ENCODE results near the gene GALNT2. TPM values are rescaled to one million over a fixed set of nuclear protein-coding genes. Genes with fewer than 3 reads are reported as not detected.
A peak's percentile ranks its signal among the peaks of the same experiment; 100 is the strongest.

GALNT2 gene
- total and polyA plus RNA-seq, 9 of the 15 experiments (the other 6 are each of a cell fraction or from before 2014, with no cell fraction given): 1.6 to 106 (median 51.9) TPM

DNA sequence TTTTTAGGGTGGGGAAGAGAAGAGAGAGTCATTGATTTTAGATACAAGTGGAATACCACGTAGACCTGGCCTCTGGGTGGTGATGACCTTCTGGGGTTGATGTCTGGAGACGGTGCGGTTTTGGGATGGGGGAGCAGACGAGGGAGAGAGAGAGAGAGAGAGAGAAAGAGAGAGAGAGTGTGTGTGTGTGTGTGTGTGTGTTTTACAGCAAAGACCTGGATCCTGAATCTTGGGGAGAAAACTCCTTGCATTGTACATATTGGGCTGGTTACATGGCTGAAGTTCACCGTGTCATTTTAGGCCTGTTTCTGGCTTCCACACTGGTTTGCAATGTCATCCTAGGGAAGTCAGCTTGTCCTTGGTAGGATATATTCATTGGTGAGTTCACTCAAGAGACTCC is 89.0 kb downstream of the GALNT2 start:
- Histone ChIP-seq H3K27ac (ENCODE audit: extremely low read depth, low read depth, low read length) (peak overlapping the region; percentile 41), H3K27me3 (ENCODE audit: control insufficient read depth in 2 of 2, insufficient read depth in 2 of 2, low read length in 2 of 2) (no peaks in the 10 kb centered on the region), H3K9me3 (replicated peaks; ENCODE audit: control insufficient read depth, insufficient read depth, low read depth, low read length) (no peaks in the 10 kb centered on the region), H3K9me1 (ENCODE audit: control insufficient read depth, insufficient read depth, low read length) (peaks cover 8% of the 10 kb centered on the region), H4K20me1 (replicated peaks; ENCODE audit: control insufficient read depth, insufficient read depth, low read length) (no peaks in the 10 kb centered on the region), H3K4me2 (ENCODE audit: insufficient read depth, low read length) (peak overlapping the region; percentile 44), H3K4me1 (replicated peaks in 1 of 2; ENCODE audit: control insufficient read depth in 2 of 2, insufficient read depth in 2 of 2, low read length in 2 of 2) (peaks cover 60 to 90% of the 10 kb centered on the region in 2 experiments), H3K4me3 (no peak overlapping the region), H3K9ac (ENCODE audit: insufficient read depth in 1 of 2, low read depth in 2 of 2, low read length in 2 of 2) (peak overlapping the region; percentile 41 to 42; a peak in 3 of 4 replicates), H2AFZ (ENCODE audit: low read depth, low read length) (peak overlapping the region; percentile 18), H3K36me3 (ENCODE audit: control insufficient read depth, insufficient read depth, low read length) (peaks cover 7% of the 10 kb centered on the region; the same call in 2 of the 3 replicates), H3K79me2 (ENCODE audit: control insufficient read depth, insufficient read depth, low read length) (peaks cover 98% of the 10 kb centered on the region)
- POLR2A ChIA-PET: interaction anchor here (1.1 to 3.2 kb wide), 5 partner anchors 9 to 27 kb away, joined by 3 to 17 read pairs (median 3); no protein-coding TSS in a partner anchor
- ATAC-seq (peak; percentile 43), FAIRE-seq (peak; percentile 59), DNase-seq (ENCODE audit: extremely low read depth in 1 of 4, low spot score in 3 of 4) (peak in 1 of 4 experiments; percentile 56)
- 0% methylated on average over 4 of the region's 5 CpGs for WGBS (ENCODE audit: insufficient coverage, low coverage, missing lambda C conversion rate)
- BruUV-seq (replicated peaks): no TSS peak
- CTCF ChIA-PET (ENCODE audit: low intra/inter-chr PET ratio): no interaction called here
- intact Hi-C loops (cut with micrococcal nuclease) (loop anchor here (10.0 kb wide), 1 partner anchor 601 kb away; the partner anchor contains the start of gene ABCB10), in situ Hi-C loops (cut with MboI) (no loop called here)
- TF ChIP-seq HSF4 (CRISPR knock-in tag; IDR thresholded peaks at IDR 0.05; ENCODE audit: borderline replicate concordance) (no peak), NR1H2 (CRISPR knock-in tag; IDR thresholded peaks at IDR 0.05) (no peak), ZNF444 (CRISPR knock-in tag; IDR thresholded peaks at IDR 0.05) (no peak), DACH1 (IDR thresholded peaks at IDR 0.05; ENCODE audit: partially characterized antibody) (no peak), SRSF1 (IDR thresholded peaks at IDR 0.05; ENCODE audit: low read depth, low read length) (no peak), MCM5 (IDR thresholded peaks at IDR 0.05; ENCODE audit: low read depth) (no peak), ZNF253 (CRISPR knock-in tag; conservative IDR thresholded peaks at IDR 0.05) (no peak), SOX6 (IDR thresholded peaks at IDR 0.05) (no peak), MECOM (CRISPR knock-in tag; IDR thresholded peaks at IDR 0.05) (no peak), PHB2 (IDR thresholded peaks at IDR 0.05; ENCODE audit: low read depth) (peak; percentile 44; the same call in 1 of the 2 replicates), ZNF696 (CRISPR knock-in tag; conservative IDR thresholded peaks at IDR 0.05) (no peak), STAT5B (CRISPR knock-in tag; IDR thresholded peaks at IDR 0.05) (no peak), TAF15 (IDR thresholded peaks at IDR 0.05; ENCODE audit: low read depth, low read length) (no peak), RBBP5 (IDR thresholded peaks at IDR 0.05; ENCODE audit: borderline replicate concordance, insufficient read depth, low read length, poor library complexity, severe bottlenecking) (no peak), HDAC6 (IDR thresholded peaks at IDR 0.05; ENCODE audit: low read depth, low read length) (no peak), CCNT2 (IDR thresholded peaks at IDR 0.05; ENCODE audit: borderline replicate concordance, extremely low read depth, insufficient read length, low read depth, low read length) (no peak), NCOA1 (IDR thresholded peaks at IDR 0.05; ENCODE audit: low read depth) (0 out of 2 replicates have a peak, but pooled peaks have one; percentile 45)
- TF ChIP-seq, protein P1, sequence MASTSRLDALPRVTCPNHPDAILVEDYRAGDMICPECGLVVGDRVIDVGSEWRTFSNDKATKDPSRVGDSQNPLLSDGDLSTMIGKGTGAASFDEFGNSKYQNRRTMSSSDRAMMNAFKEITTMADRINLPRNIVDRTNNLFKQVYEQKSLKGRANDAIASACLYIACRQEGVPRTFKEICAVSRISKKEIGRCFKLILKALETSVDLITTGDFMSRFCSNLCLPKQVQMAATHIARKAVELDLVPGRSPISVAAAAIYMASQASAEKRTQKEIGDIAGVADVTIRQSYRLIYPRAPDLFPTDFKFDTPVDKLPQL (IDR thresholded peaks at IDR 0.05; ENCODE audit: extremely low read depth, insufficient read length): no peak
- TF ChIP-seq, protein P2, sequence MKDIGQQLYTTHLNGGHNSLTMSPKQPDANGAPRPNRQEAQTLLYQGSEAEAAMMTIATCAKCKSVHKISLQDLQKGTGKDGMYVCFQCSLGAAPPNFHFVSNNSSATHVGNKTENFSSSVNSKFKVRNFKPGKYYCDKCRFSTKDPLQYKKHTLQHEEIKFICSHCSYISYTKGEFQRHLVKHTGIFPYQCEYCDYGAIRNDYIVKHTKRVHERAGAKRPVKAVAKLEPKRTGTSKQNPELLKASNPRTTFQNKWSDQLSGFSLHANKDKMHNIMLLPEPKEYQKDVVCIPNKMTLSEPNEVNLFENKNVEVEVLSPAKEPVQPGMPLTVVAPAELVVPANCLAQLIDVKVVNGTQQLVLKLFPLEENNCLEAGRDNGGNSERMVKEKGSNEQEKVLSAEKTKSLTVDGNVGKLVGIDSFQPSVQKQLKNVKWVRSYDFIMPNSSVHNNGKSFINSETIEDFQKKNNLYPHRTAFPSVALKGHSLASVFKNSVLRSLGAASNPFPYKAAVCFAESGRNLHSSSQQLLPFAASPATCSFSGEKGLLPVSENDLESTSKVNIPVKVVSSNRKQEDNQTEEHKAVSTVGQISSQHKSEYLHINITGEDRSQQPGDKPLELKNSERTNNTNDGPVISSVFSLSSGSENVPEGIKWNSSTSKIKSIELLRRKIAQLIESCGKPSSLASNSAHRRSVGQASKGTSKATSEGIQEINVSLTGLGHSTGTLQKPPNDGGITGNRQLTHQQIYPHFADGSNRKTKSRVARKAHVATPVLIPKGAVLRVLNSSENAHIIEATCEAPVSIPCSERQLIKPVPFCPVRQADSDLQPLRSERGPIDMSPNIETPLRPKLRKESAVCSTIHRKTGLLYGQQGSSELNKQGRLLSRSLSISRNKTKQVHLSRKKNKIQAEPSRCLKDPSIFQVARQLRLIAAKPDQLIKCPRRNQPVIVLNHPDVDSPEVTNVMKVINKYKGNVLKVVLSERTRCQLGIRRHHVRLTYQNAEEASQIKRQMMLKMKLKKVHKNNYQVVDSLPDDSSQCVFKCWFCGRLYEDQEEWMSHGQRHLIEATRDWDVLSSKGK (CRISPR knock-in tag; IDR thresholded peaks at IDR 0.05): no peak
- TF ChIP-seq, protein P3, sequence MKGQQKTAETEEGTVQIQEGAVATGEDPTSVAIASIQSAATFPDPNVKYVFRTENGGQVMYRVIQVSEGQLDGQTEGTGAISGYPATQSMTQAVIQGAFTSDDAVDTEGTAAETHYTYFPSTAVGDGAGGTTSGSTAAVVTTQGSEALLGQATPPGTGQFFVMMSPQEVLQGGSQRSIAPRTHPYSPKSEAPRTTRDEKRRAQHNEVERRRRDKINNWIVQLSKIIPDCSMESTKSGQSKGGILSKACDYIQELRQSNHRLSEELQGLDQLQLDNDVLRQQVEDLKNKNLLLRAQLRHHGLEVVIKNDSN (CRISPR knock-in tag; IDR thresholded peaks at IDR 0.05): no peak

All from K562 (cell line).